COLO829 (cell line): ENCODE data around the gene SHC1.

Source experiments
- DNase-seq: peaks from one replicate; pipeline ENCODE4 v3.0.0; 2012; ENCODE audit warnings: low spot score

The SHC1 gene

GRCh38 chr1:154970631-154971340 is at the start of gene SHC1:
SHC1 (minus strand) TSS chr1:154970747; CDS start chr1:154970526, 221 bp downstream.
- peak; percentile 92 for DNase-seq

DNA sequence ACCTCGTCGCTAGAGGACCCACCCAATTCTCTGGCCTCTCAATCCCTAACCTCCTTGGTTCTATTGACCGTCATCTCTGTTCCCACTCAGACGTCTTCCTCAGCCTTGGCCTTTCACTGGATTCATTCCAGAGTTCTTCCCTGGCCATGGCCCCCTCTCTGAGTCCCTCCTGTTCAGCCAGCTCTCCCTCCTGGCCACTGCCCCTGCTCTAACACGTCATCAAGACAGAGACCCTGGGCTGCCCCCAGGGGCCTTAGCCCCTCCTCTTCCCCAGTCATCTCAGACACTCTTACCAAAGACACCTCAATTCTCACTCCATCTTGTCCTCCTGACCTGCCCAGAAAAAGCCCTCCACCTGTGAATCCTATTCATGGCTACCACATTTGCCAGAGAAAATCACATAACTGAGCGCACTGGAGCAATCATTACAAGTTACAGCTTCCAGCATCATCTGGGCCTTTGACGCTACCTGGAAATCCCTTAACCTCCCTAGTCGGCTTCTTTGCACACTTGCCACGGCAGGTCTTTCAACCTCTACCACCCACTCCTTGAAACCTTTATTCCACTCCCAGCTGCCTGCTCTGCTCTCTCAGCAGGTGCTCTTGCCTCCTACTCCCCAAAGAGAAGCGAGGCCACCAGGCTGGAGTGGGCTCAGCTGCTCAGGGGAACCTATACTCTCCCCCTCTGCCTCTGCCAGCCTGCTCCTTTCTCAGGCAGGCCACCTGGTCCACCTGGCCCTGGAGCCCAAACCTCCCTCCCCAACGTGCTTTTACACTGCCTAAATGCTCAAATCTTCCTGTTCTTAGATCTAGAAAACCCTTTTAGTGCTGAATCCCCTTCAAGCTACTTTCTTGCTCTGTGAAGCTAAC is 49.1 kb upstream of the SHC1 start:
- no peak for DNase-seq

GRCh38 chr1:155018617-155019348 is 48.2 kb upstream of the SHC1 start:
- no peak for DNase-seq

DNA sequence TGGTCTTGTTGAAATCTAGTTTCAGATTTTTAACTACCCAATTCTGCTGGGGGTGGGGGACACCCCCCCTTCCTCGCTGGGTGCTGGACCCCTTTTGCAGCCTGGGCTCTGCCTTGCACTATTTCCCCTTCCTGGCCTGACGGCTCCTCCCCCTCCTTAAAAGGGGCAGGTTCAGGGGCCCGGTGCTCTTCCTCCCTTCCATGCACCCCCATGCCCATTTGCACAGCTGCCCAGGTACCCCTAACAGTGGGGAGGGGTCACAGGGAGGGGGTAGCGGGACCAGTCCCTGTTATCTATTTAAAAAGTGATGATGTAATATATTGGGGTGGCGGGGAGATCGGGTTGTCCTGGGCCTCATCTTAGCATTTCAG is 47.4 kb upstream of the SHC1 start:
- DNase-seq, result no peak

DNA sequence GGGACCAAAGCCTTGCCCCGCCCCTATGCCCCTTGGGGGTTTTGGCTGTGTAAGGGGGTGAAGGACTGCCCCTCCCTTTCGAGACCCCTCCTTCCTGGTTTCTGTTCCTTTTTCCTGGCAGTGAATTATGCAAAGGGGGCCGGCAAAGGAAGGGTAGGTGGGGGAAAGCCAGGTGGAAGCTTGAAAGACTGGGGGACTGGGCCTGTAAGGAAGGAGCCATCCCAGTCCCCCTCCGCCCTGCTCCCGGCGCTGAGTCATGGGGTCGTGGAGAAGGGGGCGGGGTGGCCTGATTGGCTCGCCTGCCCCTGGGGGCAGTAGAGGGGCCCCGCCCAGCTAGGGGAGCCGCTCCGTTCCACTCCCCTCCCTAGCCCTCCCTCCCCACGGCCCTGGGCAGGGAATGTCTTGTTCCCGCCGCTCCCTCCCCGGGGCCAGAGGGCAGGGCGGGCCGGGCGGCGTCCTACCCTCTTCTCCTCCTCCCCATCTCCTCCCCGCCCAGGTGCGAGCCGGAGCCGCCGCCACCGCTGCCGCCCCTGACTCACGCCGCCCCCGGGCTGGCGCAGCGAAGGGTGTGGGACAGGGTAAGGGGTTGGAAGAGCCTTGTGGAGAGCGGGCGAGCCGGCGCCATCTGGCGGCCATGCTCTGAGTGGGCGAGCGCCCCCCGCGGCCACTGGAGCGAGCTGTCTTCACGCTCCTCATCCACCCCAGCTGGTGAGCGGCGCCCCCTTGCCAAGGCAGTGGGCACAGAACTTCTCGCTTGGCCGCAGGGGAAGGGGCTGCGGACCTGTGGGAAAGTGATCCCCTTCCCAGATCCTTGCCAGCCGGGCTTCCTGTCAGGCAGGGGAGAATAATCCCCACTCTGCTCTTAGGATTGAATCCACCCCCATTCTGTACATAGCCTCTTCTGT is 46.7 kb upstream of the SHC1 start:
- DNase-seq, result peak; percentile 88

DNA sequence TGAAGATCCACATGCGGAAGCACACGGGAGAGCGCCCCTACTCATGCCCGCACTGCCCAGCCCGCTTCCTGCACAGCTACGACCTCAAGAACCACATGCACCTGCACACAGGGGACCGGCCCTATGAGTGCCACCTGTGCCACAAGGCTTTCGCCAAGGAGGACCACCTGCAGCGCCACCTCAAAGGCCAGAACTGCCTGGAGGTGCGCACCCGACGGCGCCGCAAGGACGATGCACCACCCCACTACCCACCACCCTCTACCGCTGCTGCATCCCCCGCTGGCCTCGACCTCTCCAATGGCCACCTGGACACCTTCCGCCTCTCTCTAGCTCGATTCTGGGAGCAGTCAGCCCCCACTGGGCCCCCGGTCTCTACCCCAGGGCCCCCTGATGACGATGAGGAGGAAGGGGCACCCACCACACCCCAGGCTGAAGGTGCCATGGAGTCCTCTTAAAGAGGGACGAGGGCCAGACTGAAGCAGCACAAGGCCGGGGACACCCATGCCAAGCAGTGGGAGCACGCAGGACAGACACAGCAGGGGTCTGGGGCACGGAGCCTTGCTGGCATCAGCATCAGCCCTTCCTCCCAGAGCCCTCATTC is 45.8 kb upstream of the SHC1 start:
- no peak for DNase-seq

DNA sequence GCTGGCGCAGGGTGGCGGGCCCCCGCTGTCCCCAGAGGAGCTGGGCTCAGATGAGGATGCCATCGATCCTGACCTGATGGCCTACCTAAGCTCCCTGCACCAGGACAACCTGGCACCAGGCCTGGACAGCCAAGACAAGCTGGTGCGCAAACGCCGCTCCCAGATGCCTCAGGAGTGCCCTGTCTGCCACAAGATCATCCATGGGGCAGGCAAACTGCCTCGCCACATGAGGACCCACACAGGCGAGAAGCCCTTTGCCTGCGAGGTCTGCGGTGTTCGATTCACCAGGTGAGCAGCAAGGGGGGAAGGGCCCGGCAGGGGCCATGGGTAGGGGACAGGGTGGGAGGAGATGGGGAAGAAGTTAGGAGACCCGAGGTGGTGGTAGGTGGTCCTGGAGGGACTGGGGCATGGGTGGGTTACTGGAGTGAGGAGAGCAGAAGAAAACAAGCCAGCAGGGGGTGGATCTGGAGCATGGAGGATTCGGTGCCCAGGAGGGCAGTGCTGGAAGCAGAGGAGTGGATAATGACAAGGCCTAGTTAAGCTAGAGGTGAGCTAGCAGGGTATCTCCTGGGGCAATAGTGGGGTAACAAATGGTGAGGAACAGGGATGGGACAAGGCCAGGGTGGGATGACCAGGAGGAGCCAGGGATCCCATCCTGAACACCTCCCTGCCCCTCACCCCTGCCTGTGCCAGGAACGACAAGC is 45.1 kb upstream of the SHC1 start:
- DNase-seq, result no peak

GRCh38 chr1:155014709-155015508 is 44.4 kb upstream of the SHC1 start:
- no peak for DNase-seq

GRCh38 chr1:155013632-155014031 is 43.1 kb upstream of the SHC1 start:
- DNase-seq, result no peak

GRCh38 chr1:155012776-155013602 is 42.4 kb upstream of the SHC1 start:
- DNase-seq, result no peak

DNA sequence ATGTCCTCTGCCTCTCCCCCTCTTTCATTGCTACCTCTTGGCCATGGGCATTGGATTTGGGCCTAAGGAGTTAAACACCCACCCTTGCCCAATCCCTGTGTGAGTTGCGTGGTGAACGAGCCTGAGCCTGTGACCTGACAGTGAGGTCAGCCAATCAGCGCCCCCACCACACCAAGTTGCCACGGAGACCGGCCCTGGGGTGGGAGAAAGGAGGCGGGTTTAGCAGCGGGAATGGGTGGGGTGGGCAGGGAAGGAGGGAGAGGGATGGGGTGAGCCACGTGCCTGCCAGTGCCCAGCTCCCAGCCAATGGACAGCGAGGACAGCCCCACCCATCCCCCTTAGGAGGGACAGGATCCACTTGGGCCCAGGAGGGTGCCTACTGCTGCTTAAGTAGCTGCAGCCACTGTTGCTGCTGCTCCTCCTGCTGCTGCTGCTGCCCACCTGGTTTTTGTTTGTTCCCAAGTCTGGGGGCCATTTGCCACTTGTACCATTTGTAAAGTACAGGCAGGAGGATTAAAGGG is 41.5 kb upstream of the SHC1 start:
- DNase-seq, result no peak

- no peak for DNase-seq
Measured at GRCh38 chr1:155011437-155012025, 41.0 kb upstream of the SHC1 start.

DNA sequence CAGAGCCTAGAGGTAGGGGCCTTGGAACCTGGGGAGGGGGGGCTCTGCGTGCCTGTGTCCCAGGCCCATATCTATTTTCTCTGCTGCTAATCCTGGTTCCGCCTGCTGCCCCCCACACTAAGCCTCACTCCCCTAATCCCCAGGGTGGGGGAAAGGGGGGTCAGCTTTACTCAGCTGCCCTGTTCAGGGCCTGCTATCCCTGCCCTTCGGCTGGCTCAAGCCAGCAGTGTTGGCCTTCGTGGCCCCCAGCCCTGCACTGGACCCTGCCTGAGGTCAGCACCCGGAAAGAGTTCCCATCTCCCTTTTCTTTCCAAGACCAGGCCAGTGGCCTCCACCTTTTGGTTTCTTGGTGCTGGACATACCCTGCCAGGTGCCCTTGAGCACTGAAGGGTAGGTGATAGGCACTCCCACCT is 40.5 kb upstream of the SHC1 start:
- DNase-seq, result no peak

DNA sequence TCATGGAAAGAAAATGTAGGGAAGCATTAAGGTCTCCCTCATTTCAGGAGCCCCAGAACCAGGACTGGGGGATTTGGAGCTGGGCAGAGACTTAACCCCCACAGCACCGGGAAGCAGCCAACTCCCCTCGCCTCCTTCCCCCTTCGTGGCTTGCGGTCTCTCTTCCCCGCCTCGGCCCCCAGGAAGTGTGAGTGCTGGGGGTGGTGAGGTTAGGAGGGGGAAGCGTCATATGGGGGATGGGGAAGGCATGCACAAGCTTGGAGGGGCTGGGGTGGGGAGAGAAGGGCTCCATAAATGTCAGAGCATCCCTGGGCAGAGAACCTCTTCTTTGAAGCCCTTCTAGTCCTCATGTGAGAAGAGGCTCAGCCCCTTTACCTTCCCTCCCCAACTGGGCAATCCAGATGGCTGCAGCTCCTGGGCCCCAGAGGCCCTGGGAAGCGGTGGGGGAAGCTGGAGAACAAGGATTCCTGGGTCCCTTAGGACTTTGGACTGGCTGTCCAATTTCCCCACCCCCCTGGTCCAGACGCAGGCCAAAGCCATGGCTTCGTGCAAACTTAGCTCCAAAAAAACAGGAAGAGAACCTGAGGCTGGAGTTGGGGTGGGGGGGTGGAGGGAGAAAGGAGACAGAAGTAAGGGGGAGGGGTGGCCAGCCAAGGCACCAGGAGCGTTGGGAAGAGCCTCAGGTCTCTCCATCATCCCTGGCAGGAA is 39.8 kb upstream of the SHC1 start:
- DNase-seq, result no peak

DNA sequence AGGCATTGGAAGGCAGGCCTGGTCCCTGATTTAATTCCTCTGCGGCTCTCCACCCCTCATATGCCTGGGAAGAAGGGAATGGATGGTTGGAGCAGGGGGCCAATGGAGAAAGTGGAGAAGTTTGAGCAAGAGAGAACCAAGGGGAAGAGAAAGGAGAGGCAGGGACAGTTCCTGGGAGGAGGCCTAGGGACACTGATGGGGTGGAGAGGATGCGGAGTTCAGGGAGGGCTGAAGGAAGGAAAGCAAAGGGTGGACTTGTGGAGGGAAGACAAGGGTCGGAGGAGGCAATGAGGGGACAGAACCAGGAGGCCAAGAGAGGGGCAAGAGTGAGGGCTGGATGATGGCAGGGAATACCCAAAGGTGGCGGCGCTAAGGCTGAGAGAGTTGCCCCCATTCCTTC is 39.2 kb upstream of the SHC1 start:
- no peak for DNase-seq

- no peak for DNase-seq
Measured at GRCh38 chr1:155009221-155009711, 38.7 kb upstream of the SHC1 start.
